SK-N-SH treated with all-trans-retinoic acid at 6 μM for 48 hours (cell line): ENCODE results near the gene SCMH1.

Experiments used
- ATAC-seq: fragments of 200-7000 bp; cut with Tn5 transposase; 3 replicates; pipeline ENCODE4 v1.9.1; 2020; ENCODE audit warnings: mild to moderate bottlenecking, moderate library complexity
- ARNTL ChIP-seq: fragments of 450-650 bp; formaldehyde crosslinking; IDR thresholded peaks from 2 replicates; pipeline ENCODE4 v1.5.0; 2020; ENCODE audit warnings: low read depth, mild to moderate bottlenecking, moderate library complexity, borderline replicate concordance
- BACH2 ChIP-seq: fragments of 250-450 bp; sonication (Bioruptor Pico); IDR thresholded peaks from 2 replicates; pipeline ENCODE4 v1.9.0; 2021; ENCODE audit warnings: mild to moderate bottlenecking, borderline replicate concordance
- CSRNP3 ChIP-seq: fragments of 250-450 bp; sonication (Bioruptor Pico); IDR thresholded peaks from 2 replicates; pipeline ENCODE4 v1.5.1; 2021; ENCODE audit warnings: mild to moderate bottlenecking, moderate library complexity
- ESRRG ChIP-seq: fragments of 250-450 bp; sonication (Bioruptor Pico); IDR thresholded peaks from 2 replicates; pipeline ENCODE4 v1.6.1; 2021; ENCODE audit warnings: mild to moderate bottlenecking
- ISL1 ChIP-seq: fragments of 250-450 bp; sonication (Bioruptor Pico); IDR thresholded peaks from 2 replicates; pipeline ENCODE4 v2.1.2; 2022; ENCODE audit warnings: mild to moderate bottlenecking, moderate library complexity
- OSR1 ChIP-seq: fragments of 250-450 bp; sonication (Bioruptor Pico); IDR thresholded peaks from 2 replicates; pipeline ENCODE4 v1.8.0; 2022; ENCODE audit warnings: moderate library complexity, mild to moderate bottlenecking, inconsistent platforms
- PPARA ChIP-seq: fragments of 250-450 bp; sonication (Bioruptor Pico); IDR thresholded peaks from 2 replicates; pipeline ENCODE4 v1.5.0; 2020; ENCODE audit warnings: mild to moderate bottlenecking, borderline replicate concordance
- RARB ChIP-seq: fragments of 250-450 bp; sonication (Bioruptor Pico); IDR thresholded peaks from 2 replicates; pipeline ENCODE4 v1.8.0; 2021; ENCODE audit warnings: mild to moderate bottlenecking, moderate library complexity
- TOX ChIP-seq: fragments of 250-450 bp; sonication (Bioruptor Pico); IDR thresholded peaks from 2 replicates; pipeline ENCODE4 v1.8.0; 2021; ENCODE audit warnings: mild to moderate bottlenecking, moderate library complexity, borderline replicate concordance
- TSHZ2 ChIP-seq: fragments of 250-450 bp; sonication (Bioruptor Pico); IDR thresholded peaks from 2 replicates; pipeline ENCODE4 v1.5.0; 2020; ENCODE audit warnings: mild to moderate bottlenecking, moderate library complexity
- ZFP3 ChIP-seq: fragments of 250-450 bp; sonication (Bioruptor Pico); IDR thresholded peaks from 2 replicates; pipeline ENCODE4 v1.5.0; 2020; ENCODE audit warnings: mild to moderate bottlenecking, moderate library complexity
- ZFP30 ChIP-seq: fragments of 450-650 bp; formaldehyde crosslinking; IDR thresholded peaks from 2 replicates; pipeline ENCODE4 v1.5.0; 2022; ENCODE audit warnings: mild to moderate bottlenecking, moderate library complexity
- ZNF565 ChIP-seq: fragments of 450-650 bp; formaldehyde crosslinking; conservative IDR thresholded peaks from 2 replicates; pipeline ENCODE4 v1.5.0; 2020; ENCODE audit warnings: low read depth, mild to moderate bottlenecking, moderate library complexity
- ZNF70 ChIP-seq: fragments of 450-650 bp; formaldehyde crosslinking; IDR thresholded peaks from 2 replicates; pipeline ENCODE4 v1.5.0; 2020; ENCODE audit warnings: mild to moderate bottlenecking, moderate library complexity
- ZNF8 ChIP-seq: fragments of 450-650 bp; formaldehyde crosslinking; IDR thresholded peaks from 2 replicates; pipeline ENCODE4 v1.5.0; 2020; ENCODE audit warnings: mild to moderate bottlenecking, moderate library complexity
- TF ChIP-seq, protein P1 (sequence below): fragments of 250-450 bp; sonication (Bioruptor Pico); IDR thresholded peaks from 2 replicates; pipeline ENCODE4 v1.8.0; 2021; ENCODE audit warnings: low read depth, mild to moderate bottlenecking, moderate library complexity, borderline replicate concordance
- TF ChIP-seq, protein P2 (sequence below): fragments of 250-450 bp; sonication (Bioruptor Pico); IDR thresholded peaks from 2 replicates; pipeline ENCODE4 v1.5.1; 2020; ENCODE audit warnings: low read depth, mild to moderate bottlenecking, moderate library complexity

The SCMH1 gene

GRCh38 chr1:41003127-41003639, 238.9 kb downstream of the SCMH1 start:
- peak; percentile 29 for ATAC-seq
- TF ChIP-seq ISL1 (no peak), CSRNP3 (CRISPR knock-in tag) (no peak), ZNF70 (CRISPR knock-in tag) (no peak), ZNF8 (CRISPR knock-in tag) (no peak), ESRRG (CRISPR knock-in tag) (no peak), ZNF565 (CRISPR knock-in tag) (no peak), TOX (CRISPR knock-in tag) (no peak), ARNTL (CRISPR knock-in tag) (no peak), ZFP30 (no peak), ZFP3 (no peak), PPARA (CRISPR knock-in tag) (no peak), TSHZ2 (CRISPR knock-in tag) (no peak), BACH2 (CRISPR knock-in tag) (no peak), OSR1 (no peak), RARB (CRISPR knock-in tag) (no peak)
- TF ChIP-seq, protein P1, sequence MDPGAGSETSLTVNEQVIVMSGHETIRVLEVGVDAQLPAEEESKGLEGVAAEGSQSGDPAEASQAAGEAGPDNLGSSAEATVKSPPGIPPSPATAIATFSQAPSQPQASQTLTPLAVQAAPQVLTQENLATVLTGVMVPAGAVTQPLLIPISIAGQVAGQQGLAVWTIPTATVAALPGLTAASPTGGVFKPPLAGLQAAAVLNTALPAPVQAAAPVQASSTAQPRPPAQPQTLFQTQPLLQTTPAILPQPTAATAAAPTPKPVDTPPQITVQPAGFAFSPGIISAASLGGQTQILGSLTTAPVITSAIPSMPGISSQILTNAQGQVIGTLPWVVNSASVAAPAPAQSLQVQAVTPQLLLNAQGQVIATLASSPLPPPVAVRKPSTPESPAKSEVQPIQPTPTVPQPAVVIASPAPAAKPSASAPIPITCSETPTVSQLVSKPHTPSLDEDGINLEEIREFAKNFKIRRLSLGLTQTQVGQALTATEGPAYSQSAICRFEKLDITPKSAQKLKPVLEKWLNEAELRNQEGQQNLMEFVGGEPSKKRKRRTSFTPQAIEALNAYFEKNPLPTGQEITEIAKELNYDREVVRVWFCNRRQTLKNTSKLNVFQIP = no peak
- TF ChIP-seq, protein P2, sequence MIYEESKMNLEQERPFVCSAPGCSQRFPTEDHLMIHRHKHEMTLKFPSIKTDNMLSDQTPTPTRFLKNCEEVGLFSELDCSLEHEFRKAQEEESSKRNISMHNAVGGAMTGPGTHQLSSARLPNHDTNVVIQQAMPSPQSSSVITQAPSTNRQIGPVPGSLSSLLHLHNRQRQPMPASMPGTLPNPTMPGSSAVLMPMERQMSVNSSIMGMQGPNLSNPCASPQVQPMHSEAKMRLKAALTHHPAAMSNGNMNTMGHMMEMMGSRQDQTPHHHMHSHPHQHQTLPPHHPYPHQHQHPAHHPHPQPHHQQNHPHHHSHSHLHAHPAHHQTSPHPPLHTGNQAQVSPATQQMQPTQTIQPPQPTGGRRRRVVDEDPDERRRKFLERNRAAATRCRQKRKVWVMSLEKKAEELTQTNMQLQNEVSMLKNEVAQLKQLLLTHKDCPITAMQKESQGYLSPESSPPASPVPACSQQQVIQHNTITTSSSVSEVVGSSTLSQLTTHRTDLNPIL = no peak

- TF ChIP-seq, protein P1 = no peak
- TF ChIP-seq ZNF8 (CRISPR knock-in tag) (no peak), BACH2 (CRISPR knock-in tag) (no peak), TSHZ2 (CRISPR knock-in tag) (no peak), CSRNP3 (CRISPR knock-in tag) (no peak)
- ATAC-seq = no peak
Observed at GRCh38 chr1:40998668-40999067, 243.4 kb downstream of the SCMH1 start.
